ENCODE measurements around the gene CPA5. TPM values are rescaled to one million over a fixed set of nuclear protein-coding genes. Genes with fewer than 3 reads are reported as not detected.

Gene CPA5
- total RNA-seq, 1 donor from 2014 or later: not detected

DNA sequence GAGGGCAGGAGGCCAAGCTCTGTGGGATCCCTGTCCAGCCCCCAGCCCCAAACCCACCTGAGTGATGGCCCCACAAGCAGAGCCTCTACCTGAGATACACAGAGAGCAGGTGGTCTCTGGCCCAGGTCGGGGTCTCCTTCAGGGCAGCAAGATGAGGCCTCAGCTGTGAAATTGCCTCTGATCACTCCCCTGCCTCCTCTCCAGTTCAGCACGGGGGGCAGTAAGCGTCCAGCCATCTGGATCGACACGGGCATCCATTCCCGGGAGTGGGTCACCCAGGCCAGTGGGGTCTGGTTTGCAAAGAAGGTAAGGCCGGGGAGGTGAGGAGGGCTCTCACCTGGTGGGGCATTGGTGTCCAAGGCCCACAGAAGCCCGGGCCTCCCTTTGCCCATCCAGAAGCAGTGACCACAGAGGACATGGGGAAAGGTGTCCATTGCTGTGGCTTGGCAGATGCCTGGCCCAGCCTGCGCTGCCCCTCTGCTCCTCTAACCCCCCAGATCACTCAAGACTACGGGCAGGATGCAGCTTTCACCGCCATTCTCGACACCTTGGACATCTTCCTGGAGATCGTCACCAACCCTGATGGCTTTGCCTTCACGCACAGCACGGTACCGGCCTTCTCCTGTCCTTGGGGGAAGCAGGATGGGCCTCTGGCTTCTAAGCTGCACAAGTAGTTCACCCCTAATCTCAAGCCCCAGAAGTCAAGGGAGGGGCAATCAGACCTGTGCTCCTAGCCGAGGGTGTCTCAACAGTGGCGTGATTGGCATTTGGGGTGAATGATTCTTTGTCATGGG is 38.8 kb downstream of the CPA5 start:
- no peaks in the 10 kb centered on the region for H3K36me3 ChIP-seq
- H3K4me3 ChIP-seq: no peak overlapping the region
- H3K27ac ChIP-seq: no peak overlapping the region
- ATAC-seq (no peak), DNase-seq (no peak)
- H3K9me3 ChIP-seq: no peaks in the 10 kb centered on the region
- TF ChIP-seq, protein P1, sequence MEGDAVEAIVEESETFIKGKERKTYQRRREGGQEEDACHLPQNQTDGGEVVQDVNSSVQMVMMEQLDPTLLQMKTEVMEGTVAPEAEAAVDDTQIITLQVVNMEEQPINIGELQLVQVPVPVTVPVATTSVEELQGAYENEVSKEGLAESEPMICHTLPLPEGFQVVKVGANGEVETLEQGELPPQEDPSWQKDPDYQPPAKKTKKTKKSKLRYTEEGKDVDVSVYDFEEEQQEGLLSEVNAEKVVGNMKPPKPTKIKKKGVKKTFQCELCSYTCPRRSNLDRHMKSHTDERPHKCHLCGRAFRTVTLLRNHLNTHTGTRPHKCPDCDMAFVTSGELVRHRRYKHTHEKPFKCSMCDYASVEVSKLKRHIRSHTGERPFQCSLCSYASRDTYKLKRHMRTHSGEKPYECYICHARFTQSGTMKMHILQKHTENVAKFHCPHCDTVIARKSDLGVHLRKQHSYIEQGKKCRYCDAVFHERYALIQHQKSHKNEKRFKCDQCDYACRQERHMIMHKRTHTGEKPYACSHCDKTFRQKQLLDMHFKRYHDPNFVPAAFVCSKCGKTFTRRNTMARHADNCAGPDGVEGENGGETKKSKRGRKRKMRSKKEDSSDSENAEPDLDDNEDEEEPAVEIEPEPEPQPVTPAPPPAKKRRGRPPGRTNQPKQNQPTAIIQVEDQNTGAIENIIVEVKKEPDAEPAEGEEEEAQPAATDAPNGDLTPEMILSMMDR (IDR thresholded peaks at IDR 0.05): no peak
- intact Hi-C loops (cut with DNase I): no loop called here
- H3K4me1 ChIP-seq: peaks cover 7% of the 10 kb centered on the region
- no peaks in the 10 kb centered on the region for H3K27me3 ChIP-seq (ENCODE audit: low read depth)

DNA sequence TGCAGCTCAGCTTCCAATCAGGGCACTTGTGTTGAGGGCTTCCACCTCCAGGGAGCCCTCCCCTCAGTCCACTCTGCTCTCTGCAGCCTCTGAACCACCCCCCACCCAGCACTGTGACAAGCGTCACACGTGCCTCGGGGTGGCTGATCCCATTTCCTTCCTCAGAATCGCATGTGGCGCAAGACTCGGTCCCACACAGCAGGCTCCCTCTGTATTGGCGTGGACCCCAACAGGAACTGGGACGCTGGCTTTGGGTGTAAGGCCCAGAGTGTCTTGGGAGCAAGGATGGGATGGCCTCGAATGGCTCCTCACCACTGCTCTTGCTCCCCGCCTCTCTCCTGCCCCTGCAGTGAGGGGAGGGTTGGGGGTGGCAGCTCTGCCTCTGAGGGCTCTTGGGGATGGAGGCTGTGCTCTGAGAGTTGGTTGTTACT is 39.8 kb downstream of the CPA5 start:
- Histone ChIP-seq H3K4me1 (peaks cover 7% of the 10 kb centered on the region), H3K9me3 (no peaks in the 10 kb centered on the region), H3K27ac (no peak overlapping the region), H3K4me3 (no peak overlapping the region), H3K27me3 (ENCODE audit: low read depth) (no peaks in the 10 kb centered on the region), H3K36me3 (no peaks in the 10 kb centered on the region)
- ATAC-seq (no peak), DNase-seq (no peak)
- TF ChIP-seq, protein P1 (IDR thresholded peaks at IDR 0.05): no peak
- intact Hi-C loops (cut with DNase I): no loop called here

DNA sequence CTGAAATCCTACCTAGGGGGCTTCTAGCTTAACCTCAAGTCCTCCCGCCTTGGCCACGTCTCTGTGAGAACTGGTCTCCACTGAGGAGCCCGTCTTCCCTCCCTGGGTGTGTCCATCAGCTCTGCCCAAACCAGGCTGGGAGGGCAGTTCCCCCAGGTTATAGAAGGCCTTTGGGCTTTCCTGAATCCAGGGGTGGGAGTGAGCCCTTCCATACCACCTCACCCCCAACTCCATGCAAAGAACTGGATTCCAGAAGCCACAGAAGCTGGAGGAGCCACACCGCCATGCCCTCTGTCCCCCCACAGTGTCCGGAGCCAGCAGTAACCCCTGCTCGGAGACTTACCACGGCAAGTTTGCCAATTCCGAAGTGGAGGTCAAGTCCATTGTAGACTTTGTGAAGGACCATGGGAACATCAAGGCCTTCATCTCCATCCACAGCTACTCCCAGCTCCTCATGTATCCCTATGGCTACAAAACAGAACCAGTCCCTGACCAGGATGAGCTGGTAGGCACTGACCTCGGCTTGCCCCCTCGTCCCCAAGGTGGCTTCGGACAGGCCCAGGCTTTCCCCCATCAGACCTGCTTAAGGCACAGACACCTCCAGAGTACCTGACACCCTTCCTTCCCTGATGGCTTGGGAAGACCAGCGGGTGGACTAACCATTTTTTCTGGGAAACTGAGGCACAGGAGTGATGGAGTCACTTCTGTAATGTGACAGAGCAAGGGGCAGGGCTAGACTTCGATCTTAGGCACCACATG is 40.4 kb downstream of the CPA5 start:
- Histone ChIP-seq H3K9me3 (no peaks in the 10 kb centered on the region), H3K27ac (no peak overlapping the region), H3K4me3 (no peak overlapping the region), H3K27me3 (ENCODE audit: low read depth) (no peaks in the 10 kb centered on the region), H3K36me3 (no peaks in the 10 kb centered on the region), H3K4me1 (peaks cover 3% of the 10 kb centered on the region)
- TF ChIP-seq, protein P1 (IDR thresholded peaks at IDR 0.05): no peak
- DNase-seq: no peak
- intact Hi-C loops (cut with DNase I): no loop called here
- no peak for ATAC-seq

DNA sequence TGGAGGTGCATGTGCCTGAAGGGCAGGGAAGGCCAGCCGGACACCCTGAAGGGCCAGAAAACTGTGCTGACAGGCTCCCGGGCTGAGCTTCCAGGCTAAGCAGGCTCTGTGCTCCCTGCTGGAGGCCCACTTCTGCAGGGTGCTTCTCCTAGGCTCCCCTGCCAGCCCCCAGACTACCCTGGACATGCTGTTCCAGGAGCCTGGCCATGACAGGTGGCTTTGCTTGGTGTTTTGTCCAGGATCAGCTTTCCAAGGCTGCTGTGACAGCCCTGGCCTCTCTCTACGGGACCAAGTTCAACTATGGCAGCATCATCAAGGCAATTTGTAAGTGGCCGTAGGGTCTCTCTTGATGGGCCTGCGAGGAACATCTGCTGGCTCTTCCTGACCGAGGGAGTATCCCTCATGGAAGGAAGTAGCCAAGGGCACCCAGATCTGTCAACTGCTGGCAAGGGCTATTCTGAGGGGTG is 41.0 kb downstream of the CPA5 start:
- TF ChIP-seq, protein P1 (IDR thresholded peaks at IDR 0.05): no peak
- intact Hi-C loops (cut with DNase I): no loop called here
- no peak overlapping the region for H3K4me3 ChIP-seq
- H3K9me3 ChIP-seq: no peaks in the 10 kb centered on the region
- no peaks in the 10 kb centered on the region for H3K27me3 ChIP-seq (ENCODE audit: low read depth)
- ATAC-seq: no peak
- no peaks in the 10 kb centered on the region for H3K4me1 ChIP-seq
- H3K36me3 ChIP-seq: no peaks in the 10 kb centered on the region
- H3K27ac ChIP-seq: no peak overlapping the region
- no peak for DNase-seq

DNA sequence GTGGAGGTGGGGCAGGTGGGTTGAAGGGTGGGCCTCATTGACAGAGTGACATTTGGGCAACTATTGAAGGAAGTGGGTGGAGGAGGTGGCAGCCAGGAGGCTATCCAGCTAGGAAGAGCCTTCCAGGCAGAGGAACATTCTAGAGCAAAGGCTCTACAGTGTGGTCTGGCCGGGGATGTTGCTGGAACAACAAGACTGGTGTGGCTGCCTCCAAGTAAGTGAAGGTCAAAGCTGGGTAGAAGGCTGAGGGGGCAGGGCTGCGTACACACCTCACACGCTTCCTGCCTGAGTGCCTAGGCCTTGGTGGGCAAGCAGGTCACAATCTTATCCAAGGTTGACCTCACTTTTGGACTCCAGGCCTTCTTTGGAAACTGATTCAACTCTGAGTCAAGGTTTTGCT is 42.3 kb downstream of the CPA5 start:
- Histone ChIP-seq H3K27me3 (ENCODE audit: low read depth) (no peaks in the 10 kb centered on the region), H3K4me1 (no peaks in the 10 kb centered on the region), H3K27ac (no peak overlapping the region), H3K36me3 (no peaks in the 10 kb centered on the region), H3K9me3 (no peaks in the 10 kb centered on the region), H3K4me3 (no peak overlapping the region)
- DNase-seq (no peak), ATAC-seq (no peak)
- intact Hi-C loops (cut with DNase I): no loop called here
- TF ChIP-seq, protein P1 (IDR thresholded peaks at IDR 0.05): no peak

Data from lower lobe of right lung (tissue), 2 donors.